HepG2 (cell line): Measurements from ENCODE around the gene TMEM14C. TPM values are rescaled to one million over a fixed set of nuclear protein-coding genes. Genes with fewer than 3 reads are reported as not detected.

Experiments used
- ATAC-seq: fragments of 200-7000 bp; cut with Tn5 transposase; 3 replicates; pipeline ENCODE4 v1.9.1; 2020; ENCODE audit warnings: mild to moderate bottlenecking, moderate library complexity
- BruUV-seq: library from RNA; stranded (reverse); fragments of 400-500 nt; replicated peaks from 2 replicates; lab custom pipeline; 2021; lab: Mats Ljungman, UMichigan
- CTCF ChIA-PET: fragments of 300-600 bp; formaldehyde crosslinking; extraction: SDS; loops from one replicate; lab custom pipeline; 2021; ENCODE audit warnings: low total read pairs, inconsistent platforms, low intra/inter-chr PET ratio; lab: Yijun Ruan, JAX
- POLR2A ChIA-PET: fragments of 350-600 bp; sonication (Branson Sonifier 250); formaldehyde crosslinking; loops from one replicate; lab custom pipeline; 2020; ENCODE audit warnings: antibody characterized with exemption, inconsistent platforms; lab: Yijun Ruan, JAX
- DNase-seq: peaks from one replicate; pipeline ENCODE4 v3.0.0-alpha.2; 2015; ENCODE audit warnings: low spot score
- FAIRE-seq: peaks from 3 replicates; lab custom pipeline; 2011; peaks lifted over from hg19 to GRCh38; lab: Jason Lieb, UNC
- H2AFZ ChIP-seq: one replicate; pipeline ENCODE4 v1.6.1; 2011; ENCODE audit warnings: low read length, inconsistent platforms
- H3K27ac ChIP-seq: fragments of 300-600 bp; 3 replicates; pipeline ENCODE4 v1.8.0; 2011; ENCODE audit warnings: mixed run types, mild to moderate bottlenecking, mixed read lengths, low read length, inconsistent platforms; ENCODE audit not compliant: insufficient read depth; ENCODE audit errors: extremely low read length
- H3K27me3 ChIP-seq, 2 experiments: fragments of 200-600 bp in 1 of 2; 2 replicates in 1 of 2; 3 replicates in 1 of 2; pipeline versions ENCODE4 v1.6.0 to v1.8.0; 2011; ENCODE audit warnings: low read length in 2 of 2, mild to moderate bottlenecking in 2 of 2, moderate library complexity in 2 of 2, inconsistent platforms in 1 of 2; ENCODE audit not compliant: insufficient read depth in 2 of 2, control insufficient read depth in 1 of 2
- H3K36me3 ChIP-seq, 2 experiments: fragments of 200-600 bp in 1 of 2; replicated peaks in 1 of 2; 2 replicates in 1 of 2; 3 replicates in 1 of 2; pipeline versions ENCODE4 v1.5.1 to v1.8.0; 2011; ENCODE audit warnings: low read length in 2 of 2, inconsistent platforms in 1 of 2; ENCODE audit not compliant: insufficient read depth in 2 of 2, control insufficient read depth in 1 of 2
- H3K4me1 ChIP-seq: 2 replicates; pipeline ENCODE4 v1.5.1; 2012; ENCODE audit warnings: low read length, inconsistent platforms; ENCODE audit not compliant: insufficient read depth
- H3K4me2 ChIP-seq: 2 replicates; pipeline ENCODE4 v1.6.0; 2011; ENCODE audit warnings: low read depth, low read length, inconsistent platforms
- H3K4me3 ChIP-seq, 3 experiments: fragments of 200-600 bp in 1 of 3; sonication (generic), shearing (Covaris generic) in 1 of 3; replicated peaks in 1 of 3; 2 replicates each; pipeline ENCODE4 v1.5.1; 2011 to 2016; ENCODE audit warnings: low read length in 3 of 3, inconsistent platforms in 2 of 3, low read depth in 2 of 3, mild to moderate bottlenecking in 2 of 3, control low read depth in 1 of 3, mixed read lengths in 1 of 3; ENCODE audit not compliant: insufficient read depth in 1 of 3
- H3K79me2 ChIP-seq: one replicate; pipeline ENCODE4 v1.6.1; 2011; ENCODE audit warnings: low read length, inconsistent platforms; ENCODE audit not compliant: insufficient read depth
- H3K9ac ChIP-seq: 2 replicates; pipeline ENCODE4 v1.6.0; 2011; ENCODE audit warnings: mild to moderate bottlenecking, low read depth, low read length, inconsistent platforms; ENCODE audit not compliant: insufficient read depth
- H3K9me3 ChIP-seq: 2 replicates; pipeline ENCODE4 v1.5.1; 2012; ENCODE audit warnings: mild to moderate bottlenecking, low read length
- H4K20me1 ChIP-seq: 2 replicates; pipeline ENCODE4 v1.6.0; 2011; ENCODE audit warnings: inconsistent platforms, mild to moderate bottlenecking, low read length, moderate library complexity; ENCODE audit not compliant: insufficient read depth
- EEA1 ChIP-seq: sonication (generic); formaldehyde crosslinking; IDR thresholded peaks from 2 replicates; pipeline ENCODE4 v1.5.1; 2020; ENCODE audit warnings: mild to moderate bottlenecking, missing genetic modification reagents, borderline replicate concordance
- ELF1 ChIP-seq: sonication (generic); formaldehyde crosslinking; IDR thresholded peaks from 2 replicates; pipeline ENCODE4 v1.4.0; 2020; ENCODE audit warnings: missing genetic modification reagents
- FOXA1 ChIP-seq, 2 experiments: fragments of 450-650 bp in 1 of 2; sonication (generic) in 1 of 2; formaldehyde crosslinking in 1 of 2; IDR thresholded peaks; 2 replicates each; pipeline versions ENCODE4 v1.4.0 to v1.6.1; 2016 to 2020; ENCODE audit warnings: missing genetic modification reagents in 1 of 2
- KDM5B ChIP-seq: sonication (generic); formaldehyde crosslinking; IDR thresholded peaks from 2 replicates; pipeline ENCODE4 v1.4.0; 2020; ENCODE audit warnings: missing genetic modification reagents, mild to moderate bottlenecking, borderline replicate concordance
- KLF13 ChIP-seq: sonication (generic); formaldehyde crosslinking; IDR thresholded peaks from 2 replicates; pipeline ENCODE4 v1.4.0; 2020; ENCODE audit warnings: mild to moderate bottlenecking, missing genetic modification reagents
- NR2F1 ChIP-seq, 2 experiments: fragments of 450-650 bp in 1 of 2; formaldehyde crosslinking in 1 of 2; IDR thresholded peaks; 2 replicates each; pipeline versions ENCODE4 v1.5.0 to v1.6.1; 2016 to 2020; ENCODE audit warnings: mild to moderate bottlenecking in 1 of 2, missing compliant biosample characterization in 1 of 2, missing genetic modification reagents in 1 of 2, moderate library complexity in 1 of 2
- RFX3 ChIP-seq: IDR thresholded peaks from 2 replicates; pipeline ENCODE4 v1.6.1; 2016; ENCODE audit warnings: missing biosample characterization, missing genetic modification reagents
- SMAD9 ChIP-seq: sonication (generic); formaldehyde crosslinking; IDR thresholded peaks from 2 replicates; pipeline ENCODE4 v1.5.1; 2020; ENCODE audit warnings: mild to moderate bottlenecking, missing genetic modification reagents
- SRSF1 ChIP-seq: fragments of 200-400 bp; formaldehyde crosslinking; optimal IDR thresholded peaks from 2 replicates; pipeline ENCODE3; 2017; ENCODE audit warnings: mild to moderate bottlenecking, low read depth, low read length, moderate library complexity
- ZFP82 ChIP-seq: sonication (generic); formaldehyde crosslinking; IDR thresholded peaks from 2 replicates; pipeline ENCODE4 v1.5.1; 2020; ENCODE audit warnings: mild to moderate bottlenecking, missing genetic modification reagents, borderline replicate concordance
- ZNF510 ChIP-seq: sonication (generic); formaldehyde crosslinking; IDR thresholded peaks from 2 replicates; pipeline ENCODE4 v1.4.0; 2020; ENCODE audit warnings: low read depth, mild to moderate bottlenecking, missing genetic modification reagents
- WGBS: methylation state at CpG from one replicate; pipeline ENCODE4 v1.1.6; 2017; ENCODE audit warnings: low lambda C conversion rate; 5-methylcytosine and 5-hydroxymethylcytosine counted together
- in situ Hi-C: cut with HindIII; loops from 2 replicates; pipeline ENCODE4 v1.10.0; 2017; ENCODE audit warnings: low pct_unique_long_range_greater_than_20kb; ENCODE audit not compliant: extremely low pct_ligation_motif_present
- intact Hi-C: fragments of 100-400 bp; cut with micrococcal nuclease; formaldehyde crosslinking; loops from one replicate; pipeline ENCODE4 v1.10.0; 2022; ENCODE audit not compliant: unreplicated experiment
- polyA plus RNA-seq, 8 experiments: library from polyadenylated mRNA; depleted of rRNA in 3 of 8; stranded (reverse) in 7 of 8; unstranded in 1 of 8; fragments of >200 nt; fragmentation: Illumina TruSeq in 4 of 8; extraction: Trizol in 4 of 8; gene quantifications; 2 replicates each; pipeline versions ENCODE4 v1.2.1 to v1.2.3, GENCODE V29; 2011 to 2016; ENCODE audit warnings: low read depth in 4 of 8, missing spikeins in 1 of 8, mixed read lengths in 1 of 8; ENCODE audit not compliant: insufficient read depth in 1 of 8
- total RNA-seq, 5 experiments: library from RNA; depleted of rRNA; stranded (reverse); fragments of >200 nt; fragmentation: Illumina TruSeq; extraction: Trizol; gene quantifications; 2 replicates each; pipeline ENCODE4 v1.2.3, GENCODE V29; 2016; ENCODE audit warnings: low read depth in 1 of 5
- TF ChIP-seq, protein P1 (sequence below): sonication (generic); formaldehyde crosslinking; IDR thresholded peaks from 2 replicates; pipeline ENCODE4 v1.5.1; 2020; ENCODE audit warnings: missing genetic modification reagents, mild to moderate bottlenecking, borderline replicate concordance
- TF ChIP-seq, protein P2 (sequence below): sonication (generic); formaldehyde crosslinking; IDR thresholded peaks from 2 replicates; pipeline ENCODE4 v1.4.0; 2020; ENCODE audit warnings: low read depth, missing genetic modification reagents
- TF ChIP-seq, protein P3 (sequence below): IDR thresholded peaks from 2 replicates; pipeline ENCODE4 v1.6.1; 2016; ENCODE audit warnings: missing genetic modification reagents, missing compliant biosample characterization

Gene TMEM14C
- total and polyA plus RNA-seq, 2 of the 13 experiments (the other 11 are each of a cell fraction or from before 2014, with no cell fraction given), result 184 TPM

DNA sequence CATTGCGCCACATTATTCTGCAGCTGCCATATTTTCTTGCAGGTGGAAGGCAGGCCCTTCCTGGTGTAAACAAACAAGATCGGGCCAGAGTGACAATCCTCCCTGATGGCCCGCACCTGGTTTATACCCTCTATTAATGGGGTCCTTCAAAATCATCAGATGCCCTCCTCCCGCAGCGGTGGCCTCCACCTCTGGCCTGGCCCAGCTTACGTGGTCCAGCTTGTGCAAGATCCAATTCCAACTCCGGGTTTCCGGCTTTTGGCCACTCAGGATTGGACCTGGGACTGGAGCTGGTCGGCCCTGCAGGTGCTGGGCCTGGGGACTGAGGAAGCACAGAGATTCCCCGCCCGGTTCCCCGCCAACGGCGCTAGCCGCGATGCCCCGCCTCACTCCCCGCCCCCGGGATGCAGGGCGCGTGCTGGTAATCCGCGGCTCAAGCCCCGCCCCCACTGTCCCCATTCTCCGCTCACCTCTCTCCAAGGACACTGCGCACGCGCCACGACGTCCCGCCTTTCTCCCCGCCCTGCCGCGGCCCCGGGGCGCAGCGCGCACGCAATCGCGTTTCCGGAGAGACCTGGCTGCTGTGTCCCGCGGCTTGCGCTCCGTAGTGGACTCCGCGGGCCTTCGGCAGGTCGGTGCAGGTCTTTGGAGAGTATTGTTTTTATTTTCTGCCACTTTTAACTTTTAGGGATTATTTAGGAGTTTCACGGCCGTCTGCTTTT is 24.5 kb downstream of the TMEM14C start, which contains the start of gene TMEM14B:
Gene TMEM14B, plus strand, starts transcription at position 555 of the 722 bp plus-strand sequence. CDS start 1,441 bp downstream, outside the sequence.
- Histone ChIP-seq H3K36me3 (peaks cover 9 to 21% of the 10 kb centered on the region in 2 experiments; a peak in 4 of 5 replicates), H3K9me3 (no peaks in the 10 kb centered on the region), H3K9ac (peak within 1 kb of the TSS; percentile 94), H3K4me3 (peak within 1 kb of the TSS; percentile 73 to 87 (median 84)), H3K27me3 (no peaks in the 10 kb centered on the region), H3K79me2 (peaks cover 39% of the 10 kb centered on the region), H3K4me1 (peaks cover 29% of the 10 kb centered on the region), H4K20me1 (no peaks in the 10 kb centered on the region), H3K27ac (peak within 1 kb of the TSS; percentile 75), H3K4me2 (peak within 1 kb of the TSS; percentile 90), H2AFZ (peak within 1 kb of the TSS; percentile 48)
- FAIRE-seq (peak; percentile 88), DNase-seq (peak; percentile 97), ATAC-seq (peak; percentile 98)
- ChIA-PET POLR2A (interaction anchor here (0.5 to 5.1 kb wide), 14 partner anchors 9 to 225 kb away, joined by 3 to 332 read pairs (median 4); partner anchors contain the start of genes C6orf52, PAK1IP1 and TMEM14C), CTCF (no interaction called here)
- BruUV-seq, result no TSS peak
- intact Hi-C loops, result loop anchor here (1.0 to 5.0 kb wide), 3 partner anchors 24 to 240 kb away; partner anchors contain the start of genes C6orf52, PAK1IP1 and TMEM14C
- WGBS, result 5% methylated on average over 22 of the region's 52 CpGs
- in situ Hi-C loops, result no loop called here
- TF ChIP-seq, protein P1, sequence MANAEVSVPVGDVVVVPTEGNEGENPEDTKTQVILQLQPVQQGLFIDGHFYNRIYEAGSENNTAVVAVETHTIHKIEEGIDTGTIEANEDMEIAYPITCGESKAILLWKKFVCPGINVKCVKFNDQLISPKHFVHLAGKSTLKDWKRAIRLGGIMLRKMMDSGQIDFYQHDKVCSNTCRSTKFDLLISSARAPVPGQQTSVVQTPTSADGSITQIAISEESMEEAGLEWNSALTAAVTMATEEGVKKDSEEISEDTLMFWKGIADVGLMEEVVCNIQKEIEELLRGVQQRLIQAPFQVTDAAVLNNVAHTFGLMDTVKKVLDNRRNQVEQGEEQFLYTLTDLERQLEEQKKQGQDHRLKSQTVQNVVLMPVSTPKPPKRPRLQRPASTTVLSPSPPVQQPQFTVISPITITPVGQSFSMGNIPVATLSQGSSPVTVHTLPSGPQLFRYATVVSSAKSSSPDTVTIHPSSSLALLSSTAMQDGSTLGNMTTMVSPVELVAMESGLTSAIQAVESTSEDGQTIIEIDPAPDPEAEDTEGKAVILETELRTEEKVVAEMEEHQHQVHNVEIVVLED, result peak; percentile 97
- TF ChIP-seq ZNF510 (peak; percentile 91), EEA1 (no peak; the same call in 1 of the 2 replicates), NR2F1 (CRISPR knock-in tag; IDR thresholded peaks at IDR 0.05) (peak in 1 of 2 experiments; percentile 62; a peak in 1 of 4 replicates), FOXA1 (IDR thresholded peaks at IDR 0.05) (no peak), FOXA1 (CRISPR knock-in tag; IDR thresholded peaks at IDR 0.05) (peak; percentile 41; the same call in 1 of the 2 replicates), SRSF1 (no peak), KLF13 (CRISPR knock-in tag) (peak; percentile 79; the same call in 1 of the 2 replicates), RFX3 (CRISPR knock-in tag) (0 out of 2 replicates have a peak, but pooled peaks have one; percentile 22), ELF1 (CRISPR knock-in tag) (peak; percentile 87), ZFP82 (CRISPR knock-in tag) (0 out of 2 replicates have a peak, but pooled peaks have one; percentile 70), SMAD9 (CRISPR knock-in tag) (0 out of 2 replicates have a peak, but pooled peaks have one; percentile 65), KDM5B (peak; percentile 97)
- TF ChIP-seq, protein P2, sequence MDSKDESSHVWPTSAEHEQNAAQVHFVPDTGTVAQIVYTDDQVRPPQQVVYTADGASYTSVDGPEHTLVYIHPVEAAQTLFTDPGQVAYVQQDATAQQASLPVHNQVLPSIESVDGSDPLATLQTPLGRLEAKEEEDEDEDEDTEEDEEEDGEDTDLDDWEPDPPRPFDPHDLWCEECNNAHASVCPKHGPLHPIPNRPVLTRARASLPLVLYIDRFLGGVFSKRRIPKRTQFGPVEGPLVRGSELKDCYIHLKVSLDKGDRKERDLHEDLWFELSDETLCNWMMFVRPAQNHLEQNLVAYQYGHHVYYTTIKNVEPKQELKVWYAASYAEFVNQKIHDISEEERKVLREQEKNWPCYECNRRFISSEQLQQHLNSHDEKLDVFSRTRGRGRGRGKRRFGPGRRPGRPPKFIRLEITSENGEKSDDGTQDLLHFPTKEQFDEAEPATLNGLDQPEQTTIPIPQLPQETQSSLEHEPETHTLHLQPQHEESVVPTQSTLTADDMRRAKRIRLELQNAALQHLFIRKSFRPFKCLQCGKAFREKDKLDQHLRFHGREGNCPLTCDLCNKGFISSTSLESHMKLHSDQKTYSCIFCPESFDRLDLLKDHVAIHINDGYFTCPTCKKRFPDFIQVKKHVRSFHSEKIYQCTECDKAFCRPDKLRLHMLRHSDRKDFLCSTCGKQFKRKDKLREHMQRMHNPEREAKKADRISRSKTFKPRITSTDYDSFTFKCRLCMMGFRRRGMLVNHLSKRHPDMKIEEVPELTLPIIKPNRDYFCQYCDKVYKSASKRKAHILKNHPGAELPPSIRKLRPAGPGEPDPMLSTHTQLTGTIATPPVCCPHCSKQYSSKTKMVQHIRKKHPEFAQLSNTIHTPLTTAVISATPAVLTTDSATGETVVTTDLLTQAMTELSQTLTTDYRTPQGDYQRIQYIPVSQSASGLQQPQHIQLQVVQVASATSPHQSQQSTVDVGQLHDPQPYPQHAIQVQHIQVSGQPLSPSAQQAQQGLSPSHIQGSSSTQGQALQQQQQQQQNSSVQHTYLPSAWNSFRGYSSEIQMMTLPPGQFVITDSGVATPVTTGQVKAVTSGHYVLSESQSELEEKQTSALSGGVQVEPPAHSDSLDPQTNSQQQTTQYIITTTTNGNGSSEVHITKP (CRISPR knock-in tag), result 0 out of 2 replicates have a peak, but pooled peaks have one; percentile 64
- TF ChIP-seq, protein P3, sequence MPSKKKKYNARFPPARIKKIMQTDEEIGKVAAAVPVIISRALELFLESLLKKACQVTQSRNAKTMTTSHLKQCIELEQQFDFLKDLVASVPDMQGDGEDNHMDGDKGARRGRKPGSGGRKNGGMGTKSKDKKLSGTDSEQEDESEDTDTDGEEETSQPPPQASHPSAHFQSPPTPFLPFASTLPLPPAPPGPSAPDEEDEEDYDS, result peak; percentile 93
